Ureter (tissue), 1 donor: ENCODE data around the gene GPER1. TPM values are rescaled to one million over a fixed set of nuclear protein-coding genes. Genes with fewer than 3 reads are reported as not detected.
A peak's percentile ranks its signal among the peaks of the same experiment; 100 is the strongest.
"Not testable (repeated sequence)": the region's sequence is repeated elsewhere in the genome, so short reads cannot be mapped to it uniquely, and the experiment has no call there.

ENCODE experiments used
- DNase-seq: peaks from one replicate; pipeline ENCODE4 v3.0.0-alpha.2; 2020; ENCODE audit warnings: low spot score
- total RNA-seq: library from RNA; stranded (reverse); gene quantifications from one replicate; pipeline ENCODE4 v1.2.4, GENCODE V29; 2023
- donor health status: DM: yes; HTN: yes; CAD: no.

Gene GPER1
- total RNA-seq, 1 donor from 2014 or later = 3.4 TPM

GRCh38 chr7:1068013-1068412 lies 19.9 kb upstream of the GPER1 start:
- no peak for DNase-seq

GRCh38 chr7:1068619-1069018 lies 19.3 kb upstream of the GPER1 start:
- DNase-seq = no peak

- DNase-seq = no peak
Measured at GRCh38 chr7:1070544-1071011, 17.3 kb upstream of the GPER1 start.

DNA sequence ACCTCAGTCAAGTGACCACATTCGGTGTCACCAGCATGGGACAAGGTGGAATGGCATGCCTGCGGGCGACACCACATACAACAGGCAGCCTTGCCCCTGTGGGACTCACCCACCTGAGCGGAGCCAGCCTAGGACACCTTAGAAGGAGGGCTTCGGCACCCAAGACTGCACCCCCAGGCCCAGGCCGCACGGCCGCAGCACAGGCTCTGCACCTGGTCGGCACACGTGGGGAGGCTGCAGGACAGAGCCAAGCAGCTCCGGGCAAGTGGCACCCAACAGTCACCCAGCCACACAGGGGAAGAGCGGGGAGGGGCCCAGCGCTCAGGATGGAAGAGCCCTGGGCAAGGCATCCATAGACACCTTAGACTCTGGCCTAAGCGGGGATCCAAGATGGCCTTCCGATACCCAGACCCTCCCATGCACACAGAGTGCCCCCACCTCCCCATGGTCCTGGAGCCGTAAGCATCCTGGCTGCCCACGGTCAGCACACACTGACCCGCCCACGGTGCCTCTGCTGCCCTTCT lies 16.1 kb upstream of the GPER1 start:
- no peak for DNase-seq

- DNase-seq = no peak
Measured at GRCh38 chr7:1073142-1073977, 14.6 kb upstream of the GPER1 start.

DNA sequence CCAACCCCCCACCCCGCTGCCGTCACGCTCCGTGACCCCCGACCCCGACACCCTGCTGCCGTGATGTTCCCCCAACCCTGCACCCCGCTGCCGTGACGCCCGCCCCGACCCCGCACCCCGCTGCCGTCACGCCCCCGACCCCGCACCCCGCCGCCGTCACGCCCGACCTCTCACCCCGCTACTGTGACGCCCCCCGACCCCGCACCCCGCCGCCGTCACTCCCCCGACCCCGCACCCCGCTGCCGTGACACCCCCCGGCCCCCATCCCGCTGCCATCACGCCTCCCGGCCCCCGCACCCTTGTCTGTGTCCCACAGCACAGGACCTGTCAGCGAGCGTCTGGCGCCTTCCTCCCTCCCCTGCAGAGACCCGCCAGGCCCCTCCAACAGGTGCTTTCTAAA lies 13.9 kb upstream of the GPER1 start:
- not testable (repeated sequence) for DNase-seq

DNA sequence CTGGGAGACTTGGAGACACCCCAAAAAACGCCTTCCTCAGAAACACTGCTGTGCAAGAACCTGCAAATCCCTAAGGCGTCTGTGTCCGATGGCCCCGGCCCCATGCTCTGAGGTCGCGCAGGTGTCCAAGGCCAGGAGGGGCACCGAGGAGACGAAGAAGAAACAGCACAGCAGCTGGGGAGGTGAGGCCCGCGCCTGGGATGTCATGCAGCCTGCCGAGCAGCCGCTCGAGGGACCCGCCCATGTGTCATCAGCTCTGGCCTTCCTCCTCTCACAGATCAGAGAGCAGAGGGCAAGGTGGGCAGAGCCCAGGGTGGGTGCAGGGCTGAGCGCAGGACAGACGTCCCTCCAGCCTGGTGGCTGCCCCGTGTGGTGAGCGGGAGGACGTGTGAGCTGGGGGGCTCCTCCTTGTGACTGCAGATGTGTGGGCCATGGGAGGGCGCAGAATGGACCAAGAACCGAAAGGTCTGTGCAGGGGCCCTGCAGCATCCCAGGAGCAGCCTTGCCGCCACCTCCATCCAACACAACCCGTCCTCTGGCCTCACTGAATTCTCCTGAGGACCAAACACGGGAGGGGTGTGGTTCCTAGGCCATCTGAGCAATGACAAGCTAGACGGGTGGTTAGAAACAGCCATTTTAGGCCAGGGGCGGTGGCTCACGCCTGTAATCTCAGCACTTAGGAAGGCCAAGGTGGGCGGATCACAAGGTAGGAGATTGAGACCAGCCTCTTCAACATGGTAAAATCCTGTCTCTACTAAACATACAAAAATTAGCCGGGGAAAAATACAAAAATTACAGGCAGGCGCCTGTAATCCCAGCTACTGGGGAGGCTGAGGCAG lies 13.1 kb upstream of the GPER1 start:
- DNase-seq = no peak

DNA sequence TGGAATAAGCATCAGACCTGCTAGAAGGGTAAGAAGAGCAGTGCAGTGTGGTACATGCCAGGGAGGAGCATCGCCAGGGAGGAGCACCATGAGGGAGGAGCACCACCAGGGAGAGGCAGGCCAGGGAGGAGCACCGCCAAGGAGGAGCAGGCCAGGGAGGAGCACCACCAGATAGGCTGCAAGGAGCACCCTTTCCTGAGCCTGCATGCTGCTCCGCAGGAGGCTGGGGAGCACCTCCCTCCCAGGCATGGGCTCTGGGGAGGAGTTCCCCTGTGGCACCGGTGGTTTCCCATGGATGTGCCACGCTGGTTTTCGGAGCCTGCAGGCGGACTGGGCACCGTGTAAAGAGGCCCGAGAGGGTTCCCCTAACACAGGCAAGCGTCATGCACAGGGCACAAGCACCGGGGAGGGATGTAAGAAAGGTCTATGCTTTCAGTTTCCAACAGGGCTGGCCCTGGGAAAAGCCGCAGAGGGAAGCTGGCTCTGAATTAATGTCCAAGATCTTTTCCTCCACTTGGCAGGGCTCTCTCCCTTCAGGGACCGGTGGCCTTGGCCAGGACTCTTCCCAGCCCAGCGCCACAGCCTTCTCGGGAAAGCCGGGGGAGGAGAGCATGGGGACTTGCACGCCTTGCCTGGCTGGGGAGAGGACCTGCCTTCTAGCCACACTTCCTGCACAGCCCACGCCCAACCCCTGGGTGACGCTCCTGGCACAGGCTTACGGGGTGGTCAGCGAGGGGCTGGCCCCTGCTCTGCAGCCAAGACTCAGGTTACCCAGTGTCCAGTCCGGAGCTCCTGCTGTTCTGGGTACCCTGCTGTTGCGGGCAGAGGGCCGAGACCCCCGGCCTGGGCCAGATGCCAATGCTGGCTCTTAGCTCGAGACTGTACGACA lies 11.5 kb upstream of the GPER1 start:
- no peak for DNase-seq

- no peak for DNase-seq
Measured at GRCh38 chr7:1078519-1078918, 9.4 kb upstream of the GPER1 start.

GRCh38 chr7:1078985-1079384 lies 8.9 kb upstream of the GPER1 start:
- no peak for DNase-seq

DNA sequence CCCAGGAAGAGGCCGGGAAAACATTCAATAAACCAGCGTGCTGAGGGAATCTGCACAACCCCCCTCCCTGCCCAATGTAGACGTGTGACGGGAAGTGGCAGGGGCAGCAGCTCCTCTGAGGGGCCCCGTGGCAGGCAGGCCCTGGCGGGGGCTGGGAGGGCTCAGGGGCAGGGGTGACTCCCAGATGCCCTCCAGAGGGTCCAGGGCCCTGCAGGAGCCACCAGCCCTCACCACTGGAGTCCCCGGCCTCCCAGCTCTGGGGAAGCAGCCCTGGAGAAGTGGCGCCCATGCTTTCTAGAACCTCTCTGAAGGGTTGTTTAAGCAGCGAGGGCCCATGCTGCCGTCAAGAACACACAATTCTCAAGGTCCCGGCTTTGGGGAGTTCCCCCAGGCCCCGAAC lies 8.4 kb upstream of the GPER1 start:
- DNase-seq = no peak

DNA sequence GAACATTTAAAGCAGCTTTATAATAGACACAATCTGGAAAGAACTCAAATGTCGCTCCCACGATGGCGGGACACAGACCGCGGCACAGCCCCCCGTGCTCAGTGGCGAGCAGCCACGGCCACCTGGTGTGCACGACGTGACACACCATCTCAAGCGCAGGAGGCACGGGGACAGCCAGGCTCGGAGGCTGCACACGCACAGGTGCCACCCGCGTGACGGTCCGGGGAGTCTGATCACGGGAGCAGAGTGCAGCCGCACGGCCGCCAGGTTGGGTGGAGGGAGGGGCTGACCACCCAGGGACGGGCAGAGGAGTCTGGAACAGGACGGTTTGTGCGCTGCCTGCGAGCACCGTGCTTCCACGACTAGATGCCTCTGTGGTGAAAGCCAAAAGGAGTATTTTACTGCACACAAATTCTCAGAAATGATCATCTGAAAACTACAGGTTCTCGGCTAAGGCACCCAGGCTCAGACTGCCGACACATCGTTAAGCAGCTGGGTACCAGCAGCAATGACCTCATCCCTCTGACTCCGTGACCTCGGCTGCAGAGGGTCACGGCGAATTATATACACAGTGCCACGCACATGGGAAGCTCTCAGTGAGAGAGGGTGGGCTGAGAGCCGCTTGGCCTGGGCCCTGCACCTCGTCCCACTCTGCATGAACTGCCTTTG lies 7.5 kb upstream of the GPER1 start:
- DNase-seq = no peak

- DNase-seq = no peak
Measured at GRCh38 chr7:1080921-1081255, 7.0 kb upstream of the GPER1 start.

DNA sequence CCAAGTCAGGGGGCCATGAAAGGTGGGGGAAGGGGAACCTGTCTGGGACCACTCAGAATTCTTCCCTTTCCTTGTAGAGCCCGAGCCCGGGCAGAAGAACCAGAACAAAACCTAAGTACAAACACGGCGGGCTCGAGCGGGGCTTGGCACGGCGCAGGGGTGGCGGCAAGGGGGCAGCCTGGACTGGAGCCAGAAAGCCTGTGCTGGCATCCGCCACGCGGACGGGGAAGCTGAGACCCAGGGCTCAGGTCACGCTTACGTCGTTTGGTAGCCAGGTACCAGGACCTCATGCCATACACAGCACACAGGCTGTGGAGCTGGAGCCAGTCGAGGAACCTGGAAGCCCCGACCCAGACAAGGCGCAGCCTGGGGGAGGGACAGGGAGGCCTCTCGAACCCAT lies 6.6 kb upstream of the GPER1 start:
- no peak for DNase-seq

DNA sequence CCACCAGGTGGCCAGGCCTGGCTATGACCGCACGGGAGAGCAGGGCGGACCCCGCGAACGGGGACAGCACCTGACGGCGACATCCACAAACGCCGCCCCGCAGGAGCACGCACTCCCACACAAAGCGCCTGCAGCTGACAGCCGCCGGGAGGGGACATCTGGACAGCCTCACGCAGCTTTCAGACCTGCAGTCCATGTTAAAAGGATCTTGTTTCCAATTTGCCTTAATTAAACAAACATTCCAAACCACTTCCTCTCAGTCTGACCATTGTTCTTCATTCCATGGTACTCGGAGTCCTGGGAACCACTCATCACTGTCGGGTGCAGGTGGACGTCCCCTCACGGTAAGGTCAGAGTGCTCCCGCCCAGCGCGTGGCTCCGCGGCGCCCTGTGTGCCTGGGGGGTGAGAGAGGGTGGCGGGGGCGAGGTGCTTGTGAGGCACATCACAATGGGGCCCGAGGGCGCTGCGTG lies 5.9 kb upstream of the GPER1 start:
- no peak for DNase-seq

- DNase-seq = no peak
Measured at GRCh38 chr7:1083729-1084657, 3.9 kb upstream of the GPER1 start.

GRCh38 chr7:1085266-1085665 lies 2.6 kb upstream of the GPER1 start:
- no peak for DNase-seq

DNA sequence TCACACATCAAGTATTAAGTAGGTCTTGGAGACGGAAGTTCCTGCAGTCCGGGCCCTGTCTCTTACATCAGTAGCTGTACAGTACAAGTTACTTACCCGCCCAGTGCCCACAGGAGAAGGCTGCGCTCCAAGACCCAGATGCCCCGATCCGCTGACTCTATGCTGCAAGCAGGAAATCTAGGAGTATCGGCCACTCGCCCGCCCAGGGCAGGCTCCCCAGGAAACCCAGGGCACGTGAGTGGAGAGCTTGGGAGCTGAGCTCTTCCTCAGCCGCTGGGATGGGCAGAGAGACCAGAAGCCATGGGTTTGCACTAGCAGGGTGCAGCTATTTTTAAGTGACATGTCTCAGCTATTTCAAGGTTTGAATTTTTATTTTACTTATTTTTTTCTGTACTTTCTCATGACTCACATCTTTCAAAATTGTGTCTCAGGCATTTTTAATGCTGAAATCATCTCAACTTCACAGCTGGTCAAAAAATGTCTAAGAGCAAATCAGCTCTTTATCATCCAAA lies 1.9 kb upstream of the GPER1 start:
- no peak for DNase-seq

DNA sequence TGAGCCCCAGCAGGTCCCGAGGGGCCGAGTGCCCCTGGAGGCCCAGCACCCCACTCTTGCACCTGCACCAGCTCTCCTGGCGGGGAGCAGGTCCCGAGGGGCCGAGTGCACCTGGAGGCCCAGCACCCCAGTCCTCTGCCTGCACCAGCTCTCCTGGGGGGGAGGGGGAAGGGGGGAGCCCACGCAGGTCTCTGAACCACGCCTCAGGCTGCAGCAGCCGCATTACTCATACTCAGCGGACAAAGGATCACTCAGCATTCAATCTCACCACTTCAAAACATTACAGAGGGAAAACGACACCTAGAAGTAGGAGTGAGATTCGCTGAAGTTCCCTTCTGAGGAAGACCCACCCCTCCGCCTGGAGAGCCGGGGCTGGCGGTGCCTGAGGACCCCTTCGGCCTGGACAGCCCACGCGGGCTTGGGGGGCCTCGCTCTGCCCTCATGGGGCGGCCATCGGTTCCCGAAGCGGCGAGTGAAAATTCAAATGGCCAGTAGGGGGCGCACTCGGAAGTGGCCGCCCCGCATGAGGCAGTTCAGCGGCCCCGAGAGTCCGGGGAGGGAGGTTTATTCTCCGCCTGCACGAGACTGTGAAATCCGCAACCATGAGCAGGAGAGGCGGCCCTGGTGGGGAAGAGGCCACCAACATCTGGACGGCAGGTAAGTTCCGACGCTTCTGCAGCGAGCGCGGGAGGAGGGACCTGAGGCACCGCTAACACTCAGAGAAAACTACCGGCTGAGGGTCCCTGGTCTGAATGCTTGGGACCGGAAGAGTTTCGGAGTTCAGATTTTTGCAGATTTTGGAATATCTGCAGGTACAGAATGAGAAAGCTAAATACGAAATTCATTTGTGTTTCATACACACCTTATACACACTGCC lies 1.1 kb upstream of the GPER1 start:
- DNase-seq = peak; percentile 78
